Osteoblast (primary cell): ENCODE measurements around the gene PKIG. TPM values are rescaled to one million over a fixed set of nuclear protein-coding genes. Genes with fewer than 3 reads are reported as not detected.

Source experiments
- DNase-seq: peaks from one replicate; pipeline ENCODE4 v3.0.0; 2011; ENCODE audit warnings: low spot score, mixed read lengths; ENCODE audit not compliant: insufficient read length; ENCODE audit errors: missing footprints
- H2AFZ ChIP-seq: 2 replicates; pipeline ENCODE4 v1.6.0; 2011; ENCODE audit warnings: mild to moderate bottlenecking, low read length
- H3K27ac ChIP-seq: 2 replicates; pipeline ENCODE4 v1.5.1; 2011; ENCODE audit warnings: mild to moderate bottlenecking, low read depth, low read length, moderate library complexity
- H3K27me3 ChIP-seq: 2 replicates; pipeline ENCODE4 v1.6.0; 2012; ENCODE audit warnings: mild to moderate bottlenecking, control low read depth, inconsistent platforms, low read length, moderate library complexity; ENCODE audit not compliant: insufficient read depth
- H3K36me3 ChIP-seq: 2 replicates; pipeline ENCODE4 v1.5.1; 2011; ENCODE audit warnings: mild to moderate bottlenecking, low read length, control low read depth, moderate library complexity; ENCODE audit not compliant: insufficient read depth
- H3K4me1 ChIP-seq: 2 replicates; pipeline ENCODE4 v1.5.1; 2011; ENCODE audit warnings: mild to moderate bottlenecking, low read length, control low read depth, moderate library complexity; ENCODE audit not compliant: insufficient read depth
- H3K4me2 ChIP-seq: 2 replicates; pipeline ENCODE4 v1.6.0; 2011; ENCODE audit warnings: mild to moderate bottlenecking, low read length; ENCODE audit not compliant: insufficient read depth
- H3K4me3 ChIP-seq: fragments of 200-600 bp; sonication (generic); 3 replicates; pipeline ENCODE4 v1.5.1; 2012; ENCODE audit warnings: mild to moderate bottlenecking, low read length, inconsistent platforms; ENCODE audit not compliant: insufficient read depth
- H3K79me2 ChIP-seq: 2 replicates; pipeline ENCODE4 v1.6.0; 2012; ENCODE audit warnings: mild to moderate bottlenecking, low read length, control low read depth, inconsistent platforms; ENCODE audit not compliant: insufficient read depth
- H3K9me3 ChIP-seq: 2 replicates; pipeline ENCODE4 v1.5.1; 2011; ENCODE audit warnings: low read depth, low read length, control low read depth
- H4K20me1 ChIP-seq: 2 replicates; pipeline ENCODE4 v1.6.0; 2012; ENCODE audit warnings: mild to moderate bottlenecking, low read length, control low read depth; ENCODE audit not compliant: insufficient read depth
- CTCF ChIP-seq: IDR thresholded peaks from 2 replicates; pipeline ENCODE4 v1.5.1; 2011; ENCODE audit warnings: mild to moderate bottlenecking, low read depth, low read length, moderate library complexity; ENCODE audit errors: extremely low read depth
- total RNA-seq: library from RNA; depleted of rRNA; stranded (reverse); fragments of >200 nt; gene quantifications from 2 replicates; pipeline ENCODE4 v1.2.3, GENCODE V29; 2012

Gene PKIG
- total RNA-seq, 1 donor = 107 TPM

- Histone ChIP-seq H3K79me2 (peaks cover 7% of the 10 kb centered on the region), H3K9me3 (no peaks in the 10 kb centered on the region), H3K36me3 (peaks cover 57% of the 10 kb centered on the region), H3K27me3 (no peaks in the 10 kb centered on the region), H2AFZ (no peak overlapping the region), H3K4me1 (no peaks in the 10 kb centered on the region), H3K27ac (no peak overlapping the region), H3K4me2 (no peak overlapping the region), H3K4me3 (no peak overlapping the region), H4K20me1 (peaks cover 6% of the 10 kb centered on the region)
- no peak for DNase-seq
- TF ChIP-seq CTCF = no peak
Measured at GRCh38 chr20:44616604-44616964, 34.2 kb downstream of the PKIG start.

GRCh38 chr20:44618318-44618731 lies 35.9 kb downstream of the PKIG start:
- no peaks in the 10 kb centered on the region for H3K27me3 ChIP-seq
- H3K9me3 ChIP-seq = peaks cover 5% of the 10 kb centered on the region
- peaks cover 4% of the 10 kb centered on the region for H3K79me2 ChIP-seq
- H3K27ac ChIP-seq = no peak overlapping the region
- no peak overlapping the region for H3K4me2 ChIP-seq
- no peak overlapping the region for H3K4me3 ChIP-seq
- peak; percentile 26 for DNase-seq
- no peak overlapping the region for H2AFZ ChIP-seq
- peaks cover 6% of the 10 kb centered on the region for H4K20me1 ChIP-seq
- no peaks in the 10 kb centered on the region for H3K4me1 ChIP-seq
- H3K36me3 ChIP-seq = peaks cover 62% of the 10 kb centered on the region
- TF ChIP-seq CTCF = no peak

DNA sequence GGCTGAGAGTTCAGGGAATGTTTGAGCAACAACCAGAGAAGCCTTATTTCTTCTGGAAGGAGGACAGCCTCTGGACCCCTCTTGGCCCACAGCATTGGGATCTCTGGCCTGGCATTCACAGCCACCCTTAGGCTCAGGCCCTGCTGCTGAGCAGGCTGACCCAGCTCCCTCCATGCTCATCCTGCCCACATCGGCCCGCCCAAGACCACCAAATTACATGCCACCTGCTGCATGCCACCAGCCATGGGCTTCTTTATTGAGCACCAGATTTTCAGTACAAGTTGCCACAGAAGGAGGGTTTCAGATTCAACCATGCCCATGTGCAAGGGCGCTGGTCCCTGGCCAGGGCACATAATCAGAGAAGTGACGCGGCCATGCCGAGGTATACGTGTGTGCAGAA lies 36.9 kb downstream of the PKIG start:
- Histone ChIP-seq H2AFZ (no peak overlapping the region), H3K9me3 (peaks cover 5% of the 10 kb centered on the region), H3K4me1 (no peaks in the 10 kb centered on the region), H3K36me3 (peaks cover 58% of the 10 kb centered on the region), H3K79me2 (no peaks in the 10 kb centered on the region), H3K27ac (no peak overlapping the region), H3K4me2 (no peak overlapping the region), H4K20me1 (peaks cover 2% of the 10 kb centered on the region), H3K27me3 (no peaks in the 10 kb centered on the region), H3K4me3 (no peak overlapping the region)
- no peak for DNase-seq
- TF ChIP-seq CTCF = no peak

DNA sequence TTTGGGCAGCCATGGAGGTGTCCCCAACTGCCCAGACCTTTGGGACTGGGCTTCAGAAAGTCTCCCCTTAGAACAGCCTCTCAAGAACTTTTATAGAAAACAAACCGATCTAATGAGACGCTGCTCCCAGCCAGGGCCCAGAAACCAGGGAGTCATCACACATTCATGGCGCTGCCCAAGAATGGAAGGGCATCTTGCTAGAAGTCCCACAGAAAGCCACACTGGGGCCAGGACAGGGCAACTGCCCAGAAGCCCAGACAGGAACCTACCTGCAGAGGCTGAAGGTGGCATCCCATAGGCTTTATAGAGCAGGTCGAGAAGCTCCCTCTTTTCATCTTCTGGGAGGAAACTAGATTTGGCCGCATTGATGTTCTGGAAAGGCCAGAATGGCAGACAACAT lies 37.7 kb downstream of the PKIG start:
- Histone ChIP-seq H3K36me3 (peaks cover 50% of the 10 kb centered on the region), H3K4me2 (no peak overlapping the region), H3K27ac (no peak overlapping the region), H3K4me3 (no peak overlapping the region), H3K9me3 (peaks cover 5% of the 10 kb centered on the region), H4K20me1 (no peaks in the 10 kb centered on the region), H3K79me2 (no peaks in the 10 kb centered on the region), H3K27me3 (no peaks in the 10 kb centered on the region), H3K4me1 (no peaks in the 10 kb centered on the region), H2AFZ (no peak overlapping the region)
- no peak for TF ChIP-seq CTCF
- no peak for DNase-seq
